GM23338 (cell line): ENCODE results near the gene PRDM11. TPM values are rescaled to one million over a fixed set of nuclear protein-coding genes. Genes with fewer than 3 reads are reported as not detected.

Experiments used
- ATAC-seq: fragments of 200-7000 bp; cut with Tn5 transposase; 3 replicates; pipeline ENCODE4 v1.9.1; 2020
- DNase-seq: peaks from one replicate; pipeline ENCODE4 v3.0.0-alpha.2; 2015; ENCODE audit warnings: low spot score
- H2AFZ ChIP-seq: fragments of 200-600 bp; sonication (generic); 2 replicates; pipeline ENCODE4 v1.8.0; 2016; ENCODE audit warnings: antibody characterized with exemption, mild to moderate bottlenecking, moderate library complexity
- H3F3A ChIP-seq: fragments of 200-600 bp; sonication (generic); replicated peaks from 2 replicates; pipeline ENCODE4 v1.8.0; 2017; ENCODE audit warnings: antibody characterized with exemption, mixed run types, low read depth
- H3K27ac ChIP-seq: fragments of 200-600 bp; sonication (generic); 2 replicates; pipeline ENCODE4 v1.6.1; 2016; ENCODE audit warnings: low read depth
- H3K27me3 ChIP-seq: fragments of 200-600 bp; sonication (generic); 2 replicates; pipeline ENCODE4 v1.8.0; 2016; ENCODE audit warnings: mild to moderate bottlenecking, mixed run types, moderate library complexity; ENCODE audit not compliant: insufficient read depth
- H3K36me3 ChIP-seq: fragments of 200-600 bp; sonication (generic); 2 replicates; pipeline ENCODE4 v1.8.0; 2016; ENCODE audit warnings: mild to moderate bottlenecking; ENCODE audit not compliant: insufficient read depth
- H3K4me1 ChIP-seq: fragments of 200-600 bp; sonication (generic); 2 replicates; pipeline ENCODE4 v1.8.0; 2016; ENCODE audit warnings: mild to moderate bottlenecking, moderate library complexity; ENCODE audit not compliant: insufficient read depth
- H3K4me2 ChIP-seq: fragments of 200-600 bp; sonication (generic); 2 replicates; pipeline ENCODE4 v1.7.1; 2017; ENCODE audit warnings: mixed run types
- H3K4me3 ChIP-seq: fragments of 200-600 bp; sonication (generic); 2 replicates; pipeline ENCODE4 v1.6.1; 2016; ENCODE audit warnings: mixed run types
- H3K79me2 ChIP-seq: fragments of 200-600 bp; sonication (generic); replicated peaks from 2 replicates; pipeline ENCODE4 v1.8.0; 2017; ENCODE audit warnings: mild to moderate bottlenecking; ENCODE audit not compliant: insufficient read depth
- H3K9me2 ChIP-seq: fragments of 200-600 bp; sonication (generic); 2 replicates; pipeline ENCODE4 v1.8.0; 2017; ENCODE audit not compliant: insufficient read depth
- H4K20me1 ChIP-seq: fragments of 200-600 bp; sonication (generic); replicated peaks from 2 replicates; pipeline ENCODE4 v1.8.0; 2017; ENCODE audit warnings: mild to moderate bottlenecking; ENCODE audit not compliant: insufficient read depth
- H3K27ac Mint-ChIP-seq: 2 replicates; pipeline ENCODE4 v1.8.0; 2020; ENCODE audit warnings: inconsistent platforms, mild to moderate bottlenecking, moderate library complexity, mixed read lengths
- H3K27me3 Mint-ChIP-seq: 3 replicates; pipeline ENCODE4 v1.8.0; 2022; ENCODE audit warnings: low read depth, mild to moderate bottlenecking, moderate library complexity, mixed read lengths, inconsistent platforms; ENCODE audit not compliant: insufficient read depth, poor library complexity
- H3K36me3 Mint-ChIP-seq: 3 replicates; pipeline ENCODE4 v1.8.0; 2021; ENCODE audit warnings: low read depth, mild to moderate bottlenecking, inconsistent platforms, moderate library complexity, mixed read lengths
- H3K4me1 Mint-ChIP-seq: 3 replicates; pipeline ENCODE4 v1.8.0; 2020; ENCODE audit warnings: mild to moderate bottlenecking, inconsistent platforms, mixed read lengths
- H3K4me3 Mint-ChIP-seq: 3 replicates; pipeline ENCODE4 v1.8.0; 2021; ENCODE audit warnings: moderate library complexity, mild to moderate bottlenecking, inconsistent platforms, mixed read lengths
- H3K9me3 Mint-ChIP-seq: 3 replicates; pipeline ENCODE4 v1.8.0; 2020; ENCODE audit warnings: moderate library complexity, mild to moderate bottlenecking, inconsistent platforms, mixed read lengths
- CREB1 ChIP-seq: fragments of 250-450 bp; sonication (Bioruptor Pico); IDR thresholded peaks from 2 replicates; pipeline ENCODE4 v1.5.0; 2020; ENCODE audit warnings: low read depth, mild to moderate bottlenecking, moderate library complexity
- CTCF ChIP-seq, 2 experiments: fragments of 200-600 bp in 1 of 2; sonication (generic) in 1 of 2; conservative IDR thresholded peaks; 2 replicates each; pipeline versions ENCODE4 v1.5.1 to v1.6.1; 2016 to 2017; ENCODE audit warnings: antibody characterized with exemption in 2 of 2, low read depth in 2 of 2, mild to moderate bottlenecking in 2 of 2, moderate library complexity in 1 of 2
- ETS1 ChIP-seq: IDR thresholded peaks from 2 replicates; pipeline ENCODE4 v1.6.1; 2016; ENCODE audit warnings: antibody characterized with exemption
- EZH2 ChIP-seq: fragments of 200-600 bp; sonication (generic); IDR thresholded peaks from one replicate; pipeline ENCODE4 v1.8.0; 2017; ENCODE audit warnings: antibody characterized with exemption, mild to moderate bottlenecking, low read depth; ENCODE audit not compliant: unreplicated experiment
- EZH2phosphoT487 ChIP-seq: fragments of 200-600 bp; sonication (generic); IDR thresholded peaks from one replicate; pipeline ENCODE4 v1.8.1; 2018; ENCODE audit warnings: antibody characterized with exemption; ENCODE audit not compliant: unreplicated experiment
- JUNB ChIP-seq: IDR thresholded peaks from one replicate; pipeline ENCODE4 v1.6.1; 2016; ENCODE audit warnings: antibody characterized with exemption; ENCODE audit not compliant: unreplicated experiment
- NANOG ChIP-seq: IDR thresholded peaks from 2 replicates; pipeline ENCODE4 v1.6.1; 2016; ENCODE audit warnings: antibody characterized with exemption, borderline replicate concordance
- POLR2AphosphoS5 ChIP-seq: IDR thresholded peaks from 2 replicates; pipeline ENCODE4 v1.6.1; 2016; ENCODE audit warnings: antibody characterized with exemption, low read depth
- REST ChIP-seq: IDR thresholded peaks from one replicate; pipeline ENCODE4 v1.6.1; 2018; ENCODE audit warnings: antibody characterized with exemption; ENCODE audit not compliant: unreplicated experiment
- STAT1 ChIP-seq: IDR thresholded peaks from one replicate; pipeline ENCODE4 v1.6.1; 2016; ENCODE audit warnings: antibody characterized with exemption; ENCODE audit not compliant: unreplicated experiment
- ZNF114 ChIP-seq: fragments of 250-450 bp; sonication (Bioruptor Pico); IDR thresholded peaks from 2 replicates; pipeline ENCODE4 v1.5.0; 2020; ENCODE audit warnings: mild to moderate bottlenecking, moderate library complexity
- ZNF331 ChIP-seq: fragments of 250-450 bp; sonication (Bioruptor Pico); IDR thresholded peaks from 2 replicates; pipeline ENCODE4 v1.5.0; 2020; ENCODE audit warnings: low read depth, mild to moderate bottlenecking, moderate library complexity
- ZNF462 ChIP-seq: fragments of 250-450 bp; sonication (Bioruptor Pico); IDR thresholded peaks from 2 replicates; pipeline ENCODE4 v1.5.0; 2020; ENCODE audit warnings: mild to moderate bottlenecking, moderate library complexity
- polyA plus RNA-seq: library from polyadenylated mRNA; unstranded; fragments of >200 nt; fragmentation: Nextera tagmentation; extraction: Ambion mirVana; gene quantifications from 2 replicates; pipeline ENCODE4 v1.2.1, GENCODE V29; 2016
- total RNA-seq: library from RNA; depleted of rRNA; stranded (reverse); fragments of >200 nt; shearing (Covaris generic); gene quantifications from 2 replicates; pipeline ENCODE4 v1.2.3, GENCODE V29; 2014

Gene PRDM11
- total and polyA plus RNA-seq, 2 experiments from 2014 or later, result 0.97 to 10.4 TPM

GRCh38 chr11:45280449-45280848 lies 134.0 kb downstream of the PRDM11 start:
- ATAC-seq, result no peak
- TF ChIP-seq POLR2AphosphoS5 (no peak), REST (no peak), JUNB (no peak), ZNF331 (no peak), EZH2 (no peak), EZH2phosphoT487 (no peak), CREB1 (CRISPR knock-in tag) (no peak), ETS1 (no peak), STAT1 (no peak), NANOG (no peak), ZNF462 (no peak), ZNF114 (CRISPR knock-in tag) (no peak), CTCF (conservative IDR thresholded peaks at IDR 0.05; ENCODE audit: low read depth in 2 of 2) (no peak)
- peaks cover 11% of the 10 kb centered on the region for H3K27me3 Mint-ChIP-seq

More at GRCh38 chr11:45280449-45280848, 134.0 kb downstream of the PRDM11 start:
- Histone ChIP-seq H3K79me2 (no peaks in the 10 kb centered on the region; the same call in 1 of the 2 replicates), H2AFZ (no peak overlapping the region), H3K27ac (no peak overlapping the region), H3K9me2 (no peaks in the 10 kb centered on the region), H3K4me3 (no peak overlapping the region), H3K27me3 (peaks cover 15% of the 10 kb centered on the region), H3K36me3 (no peaks in the 10 kb centered on the region), H3K4me1 (peaks cover 7% of the 10 kb centered on the region; the same call in 1 of the 2 replicates), H4K20me1 (no peaks in the 10 kb centered on the region), H3K4me2 (no peak overlapping the region), H3F3A (0 out of 2 replicates have a peak, but pooled peaks cover 2% of the 10 kb centered on the region)
- DNase-seq, result no peak
- H3K4me3 Mint-ChIP-seq, result no peak overlapping the region
- H3K36me3 Mint-ChIP-seq, result peaks cover 19% of the 10 kb centered on the region
- H3K27ac Mint-ChIP-seq, result no peak overlapping the region
- H3K4me1 Mint-ChIP-seq, result peaks cover 19% of the 10 kb centered on the region
- H3K9me3 Mint-ChIP-seq, result peaks cover 19% of the 10 kb centered on the region
